Sigmoid colon (tissue), 7 donors: ENCODE measurements around the gene EPHA4. TPM values are rescaled to one million over a fixed set of nuclear protein-coding genes. Genes with fewer than 3 reads are reported as not detected.
A peak's percentile ranks its signal among the peaks of the same experiment; 100 is the strongest.

Source experiments
- DNase-seq: peaks from one replicate; pipeline ENCODE4 v3.0.0-alpha.2; 2019
- H3K27ac ChIP-seq, 4 donors: fragments of 200-600 bp; sonication (generic); one replicate each; pipeline ENCODE4 v1.5.1; 2016 to 2019; ENCODE audit warnings: mild to moderate bottlenecking in 1 of 4
- H3K27me3 ChIP-seq, 3 donors: fragments of 200-600 bp; sonication (generic); one replicate each; pipeline ENCODE4 v1.5.1; 2019; ENCODE audit warnings: mild to moderate bottlenecking in 1 of 3
- H3K36me3 ChIP-seq, 4 donors: fragments of 200-600 bp; sonication (generic); one replicate each; pipeline ENCODE4 v1.5.1; 2016 to 2019
- H3K4me1 ChIP-seq, 4 donors: fragments of 200-600 bp; sonication (generic); one replicate each; pipeline ENCODE4 v1.5.1; 2017 to 2019
- H3K4me3 ChIP-seq, 4 donors: fragments of 200-600 bp; sonication (generic); one replicate each; pipeline ENCODE4 v1.5.1; 2017 to 2019; ENCODE audit warnings: mild to moderate bottlenecking in 2 of 4, moderate library complexity in 1 of 4
- H3K9me3 ChIP-seq, 4 donors: fragments of 200-600 bp in 3 of 4; sonication (generic) in 3 of 4; one replicate each; pipeline versions ENCODE4 v1.5.1 to v1.6.1; 2013 to 2019
- EP300 ChIP-seq, 4 donors: sonication (generic); formaldehyde crosslinking; IDR thresholded peaks; one replicate each; pipeline ENCODE4 v1.6.1; 2017; ENCODE audit warnings: antibody characterized with exemption in 4 of 4
- POLR2A ChIP-seq, 2 donors: fragments of 450-650 bp; IDR thresholded peaks; one replicate each; pipeline ENCODE4 v1.6.1; 2016; ENCODE audit warnings: antibody characterized with exemption in 2 of 2, mild to moderate bottlenecking in 2 of 2, moderate library complexity in 2 of 2
- POLR2AphosphoS5 ChIP-seq, 4 donors: sonication (generic); formaldehyde crosslinking; IDR thresholded peaks; one replicate each; pipeline ENCODE4 v1.6.1; 2017; ENCODE audit warnings: antibody characterized with exemption in 4 of 4
- WGBS, 2 donors: extraction: QIAGEN DNeasy Blood & Tissue Kit; methylation state at CpG; one replicate each; pipeline ENCODE4 v1.1.7; 2013; 5-methylcytosine and 5-hydroxymethylcytosine counted together
- intact Hi-C: fragments of 100-400 bp; cut with DNase I; formaldehyde crosslinking; loops from one replicate; pipeline ENCODE4 v1.15.1; 2023
- polyA plus RNA-seq, 3 donors: library from polyadenylated mRNA; stranded (reverse); fragments of 200-250 nt; gene quantifications; one replicate each; pipeline ENCODE4 v1.2.3, GENCODE V29; 2013
- total RNA-seq, 4 donors: library from RNA; depleted of rRNA; stranded (reverse); fragments of >200 nt; gene quantifications; one replicate each; pipeline ENCODE4 v1.1.0, GENCODE V29; 2016
- TF ChIP-seq, protein P1 (sequence below), 4 experiments: fragments of 450-650 bp in 3 of 4; fragments of 200-600 bp in 1 of 4; IDR thresholded peaks; one replicate each; pipeline ENCODE4 v1.5.1; 2016 to 2019; ENCODE audit warnings: antibody characterized with exemption in 4 of 4, mild to moderate bottlenecking in 3 of 4, moderate library complexity in 2 of 4
- donor health status: healthy with polysubstance abuse.
- donor health status: Bipolar disorder and iron deficiency.
- donor health status: healthy.

Gene EPHA4
- total and polyA plus RNA-seq, 7 donors: 1.2 to 50.7 (median 26.9) TPM

DNA sequence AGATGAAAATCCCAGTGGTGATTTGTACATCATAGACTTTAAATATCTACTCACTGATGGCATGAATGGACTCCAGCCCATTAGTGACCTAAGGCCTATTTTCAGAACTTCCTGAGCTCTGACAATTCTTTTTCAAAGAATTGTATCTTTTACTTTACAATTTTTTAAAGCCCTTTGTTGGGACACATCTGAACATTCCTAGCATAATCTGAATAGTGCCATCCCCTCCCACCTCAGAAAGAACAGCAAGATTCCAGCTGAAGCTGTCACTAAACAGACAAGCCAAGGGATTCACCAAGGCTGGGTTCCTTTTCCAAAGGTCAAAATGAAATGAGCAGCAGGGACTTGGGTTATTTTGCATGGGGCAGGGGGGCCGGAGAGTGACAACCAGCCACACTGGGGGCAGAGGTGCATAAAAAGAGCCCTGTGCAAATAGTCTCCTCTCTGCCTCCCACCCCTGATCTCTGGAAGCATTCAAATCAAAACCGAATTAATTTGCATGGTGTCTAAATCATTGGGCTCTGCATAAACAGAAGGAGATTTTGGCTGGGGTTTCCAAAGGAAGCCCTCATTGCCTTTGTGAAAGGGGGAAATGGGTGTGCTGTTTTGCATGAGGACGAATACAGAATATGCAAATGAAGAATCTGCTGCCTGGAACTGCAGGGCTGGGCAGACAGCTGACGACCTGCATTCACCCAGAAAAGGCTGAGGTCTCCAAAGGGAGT, 17.2 kb downstream of the EPHA4 start:
- peak in 1 of 4 donors; percentile 17 for TF ChIP-seq POLR2AphosphoS5 (IDR thresholded peaks at IDR 0.05)
- TF ChIP-seq, protein P1, sequence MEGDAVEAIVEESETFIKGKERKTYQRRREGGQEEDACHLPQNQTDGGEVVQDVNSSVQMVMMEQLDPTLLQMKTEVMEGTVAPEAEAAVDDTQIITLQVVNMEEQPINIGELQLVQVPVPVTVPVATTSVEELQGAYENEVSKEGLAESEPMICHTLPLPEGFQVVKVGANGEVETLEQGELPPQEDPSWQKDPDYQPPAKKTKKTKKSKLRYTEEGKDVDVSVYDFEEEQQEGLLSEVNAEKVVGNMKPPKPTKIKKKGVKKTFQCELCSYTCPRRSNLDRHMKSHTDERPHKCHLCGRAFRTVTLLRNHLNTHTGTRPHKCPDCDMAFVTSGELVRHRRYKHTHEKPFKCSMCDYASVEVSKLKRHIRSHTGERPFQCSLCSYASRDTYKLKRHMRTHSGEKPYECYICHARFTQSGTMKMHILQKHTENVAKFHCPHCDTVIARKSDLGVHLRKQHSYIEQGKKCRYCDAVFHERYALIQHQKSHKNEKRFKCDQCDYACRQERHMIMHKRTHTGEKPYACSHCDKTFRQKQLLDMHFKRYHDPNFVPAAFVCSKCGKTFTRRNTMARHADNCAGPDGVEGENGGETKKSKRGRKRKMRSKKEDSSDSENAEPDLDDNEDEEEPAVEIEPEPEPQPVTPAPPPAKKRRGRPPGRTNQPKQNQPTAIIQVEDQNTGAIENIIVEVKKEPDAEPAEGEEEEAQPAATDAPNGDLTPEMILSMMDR (IDR thresholded peaks at IDR 0.05): no peak
- no peak for TF ChIP-seq EP300 (IDR thresholded peaks at IDR 0.05)
- no peak for TF ChIP-seq POLR2A (IDR thresholded peaks at IDR 0.05)
- Histone ChIP-seq H3K27me3 (no peaks in the 10 kb centered on the region), H3K4me1 (peaks cover 0 to 29% (median 24%) of the 10 kb centered on the region in 4 donors), H3K36me3 (no peaks in the 10 kb centered on the region), H3K27ac (peak overlapping the region in 2 of 4 donors; percentile 36 to 52), H3K4me3 (no peak overlapping the region), H3K9me3 (no peaks in the 10 kb centered on the region)
- 38 to 60% methylated on average over 4 of the region's 4 CpGs for WGBS, 2 donors
- DNase-seq: no peak
- intact Hi-C loops: no loop called here

DNA sequence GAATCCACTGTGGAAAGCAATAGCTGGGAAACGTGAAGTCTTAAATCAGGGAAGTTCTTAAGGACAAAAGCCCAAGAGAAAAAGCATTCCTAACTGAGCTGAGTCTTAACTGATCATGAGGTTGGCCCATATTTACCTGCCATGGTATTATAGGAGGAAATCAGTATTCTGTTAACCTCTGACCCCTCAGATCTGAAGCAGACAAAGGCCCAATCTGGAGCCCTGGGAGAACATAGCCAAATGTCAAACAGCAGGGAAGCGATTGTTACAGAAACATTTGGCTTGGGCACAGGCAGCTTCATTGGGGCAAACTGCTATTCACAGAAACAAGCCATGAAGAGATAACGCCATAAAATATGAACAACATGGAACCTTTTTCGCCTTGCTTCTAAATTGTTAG, 18.8 kb downstream of the EPHA4 start:
- H3K4me1 ChIP-seq: peaks cover 0 to 22% (median 20%) of the 10 kb centered on the region in 4 donors
- DNase-seq: no peak
- H3K27me3 ChIP-seq: no peaks in the 10 kb centered on the region
- H3K4me3 ChIP-seq: no peak overlapping the region
- 87 to 92% methylated on average over 4 of the region's 4 CpGs for WGBS, 2 donors
- H3K9me3 ChIP-seq: no peaks in the 10 kb centered on the region
- H3K27ac ChIP-seq: no peak overlapping the region
- TF ChIP-seq EP300 (IDR thresholded peaks at IDR 0.05) (no peak), POLR2AphosphoS5 (IDR thresholded peaks at IDR 0.05) (no peak), POLR2A (IDR thresholded peaks at IDR 0.05) (no peak)
- TF ChIP-seq, protein P1 (IDR thresholded peaks at IDR 0.05): no peak
- no peaks in the 10 kb centered on the region for H3K36me3 ChIP-seq
- intact Hi-C loops: no loop called here

DNA sequence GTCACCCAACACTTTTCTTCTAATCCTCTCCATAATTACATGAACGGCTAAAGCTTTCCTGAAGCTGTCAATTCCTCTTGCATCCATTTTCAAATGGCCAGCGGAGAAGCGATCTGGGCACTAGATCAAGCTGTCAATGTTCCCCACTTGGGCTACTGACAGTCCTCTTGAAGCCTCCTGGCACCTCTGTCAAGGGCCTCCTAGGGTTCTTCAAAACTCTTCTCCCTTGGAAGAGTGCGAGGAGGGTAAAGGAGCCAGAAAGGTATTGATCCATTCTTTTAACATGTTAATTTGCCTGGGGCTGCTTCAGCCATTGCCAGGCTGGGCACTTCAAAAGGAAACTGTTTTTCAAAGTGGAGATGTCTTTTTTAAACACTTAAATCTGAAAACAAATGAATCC, 19.8 kb downstream of the EPHA4 start:
- no peaks in the 10 kb centered on the region for H3K36me3 ChIP-seq
- H3K4me3 ChIP-seq: no peak overlapping the region
- no peaks in the 10 kb centered on the region for H3K9me3 ChIP-seq
- 94 to 98% methylated on average over 4 of the region's 4 CpGs for WGBS, 2 donors
- no peak overlapping the region for H3K27ac ChIP-seq
- TF ChIP-seq, protein P1 (IDR thresholded peaks at IDR 0.05): no peak
- TF ChIP-seq POLR2AphosphoS5 (IDR thresholded peaks at IDR 0.05): no peak
- no peak for TF ChIP-seq EP300 (IDR thresholded peaks at IDR 0.05)
- no peak for TF ChIP-seq POLR2A (IDR thresholded peaks at IDR 0.05)
- H3K4me1 ChIP-seq: peaks cover 0 to 22% (median 22%) of the 10 kb centered on the region in 4 donors
- no peak for DNase-seq
- H3K27me3 ChIP-seq: no peaks in the 10 kb centered on the region
- intact Hi-C loops: no loop called here

DNA sequence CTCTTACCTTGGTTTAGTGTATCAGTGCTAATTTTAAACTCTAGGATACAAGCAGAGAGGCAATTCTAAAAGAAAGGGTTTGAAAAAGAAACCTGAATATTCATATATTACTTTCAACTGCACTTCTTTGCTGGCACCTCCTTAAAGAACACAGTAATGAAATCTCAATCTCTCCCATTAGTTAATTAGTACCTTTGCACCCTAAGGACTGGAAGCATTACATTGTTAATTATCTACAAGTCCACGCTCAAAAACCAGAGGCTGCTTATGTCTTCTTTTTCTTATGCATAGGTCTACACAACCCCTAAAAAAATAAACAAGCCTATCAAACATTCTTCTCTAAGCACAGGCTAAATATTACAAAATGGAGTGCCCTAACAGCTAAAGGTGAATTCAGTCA, 20.2 kb downstream of the EPHA4 start:
- Histone ChIP-seq H3K27ac (no peak overlapping the region), H3K36me3 (no peaks in the 10 kb centered on the region), H3K4me1 (peaks cover 0 to 22% (median 22%) of the 10 kb centered on the region in 4 donors), H3K9me3 (no peaks in the 10 kb centered on the region), H3K4me3 (no peak overlapping the region), H3K27me3 (no peaks in the 10 kb centered on the region)
- intact Hi-C loops: no loop called here
- no peak for DNase-seq
- 63 to 86% methylated on average over 1 of the region's 1 CpG for whole genome bisulfite sequencing, 2 donors
- TF ChIP-seq, protein P1 (IDR thresholded peaks at IDR 0.05): no peak
- TF ChIP-seq EP300 (IDR thresholded peaks at IDR 0.05) (no peak), POLR2AphosphoS5 (IDR thresholded peaks at IDR 0.05) (no peak), POLR2A (IDR thresholded peaks at IDR 0.05) (no peak)
